HG03060 (cell line): ENCODE measurements around the gene TBXA2R.

Experiments used
- ATAC-seq: cut with Tn5 transposase; IDR thresholded peaks from one replicate; pipeline ENCODE4 v1.9.1; 2021; ENCODE audit warnings: low read depth, moderate number of reproducible peaks; ENCODE audit not compliant: unreplicated experiment

TBXA2R gene

DNA sequence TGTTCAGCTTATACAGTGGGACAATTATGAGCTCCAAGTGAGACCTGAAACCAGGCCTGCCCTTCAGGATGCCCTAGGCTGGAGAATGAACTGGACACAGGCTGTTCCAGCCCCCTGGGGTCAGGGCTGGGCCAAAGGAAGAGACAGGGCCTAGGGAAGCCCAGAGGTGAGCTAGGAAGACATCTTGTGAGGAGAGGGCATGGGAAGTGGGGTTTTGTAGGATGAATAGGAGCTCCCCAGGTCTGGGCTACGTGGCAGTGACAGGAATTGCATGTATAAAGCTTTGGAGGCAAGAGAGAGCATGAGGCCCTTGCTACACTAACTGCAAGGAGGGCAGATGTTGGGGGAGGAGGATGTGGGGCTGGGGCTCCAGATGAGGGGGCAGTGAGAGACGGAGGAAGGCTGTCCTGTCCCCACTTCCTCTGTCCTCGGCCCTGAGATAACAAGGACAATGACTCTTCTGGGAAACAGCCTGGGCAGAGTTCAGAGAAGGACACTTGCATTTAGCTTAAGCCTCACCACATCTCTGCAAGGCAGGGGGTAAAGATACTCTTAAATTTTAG, 1.5 kb upstream of the TBXA2R start:
- ATAC-seq: no peak

DNA sequence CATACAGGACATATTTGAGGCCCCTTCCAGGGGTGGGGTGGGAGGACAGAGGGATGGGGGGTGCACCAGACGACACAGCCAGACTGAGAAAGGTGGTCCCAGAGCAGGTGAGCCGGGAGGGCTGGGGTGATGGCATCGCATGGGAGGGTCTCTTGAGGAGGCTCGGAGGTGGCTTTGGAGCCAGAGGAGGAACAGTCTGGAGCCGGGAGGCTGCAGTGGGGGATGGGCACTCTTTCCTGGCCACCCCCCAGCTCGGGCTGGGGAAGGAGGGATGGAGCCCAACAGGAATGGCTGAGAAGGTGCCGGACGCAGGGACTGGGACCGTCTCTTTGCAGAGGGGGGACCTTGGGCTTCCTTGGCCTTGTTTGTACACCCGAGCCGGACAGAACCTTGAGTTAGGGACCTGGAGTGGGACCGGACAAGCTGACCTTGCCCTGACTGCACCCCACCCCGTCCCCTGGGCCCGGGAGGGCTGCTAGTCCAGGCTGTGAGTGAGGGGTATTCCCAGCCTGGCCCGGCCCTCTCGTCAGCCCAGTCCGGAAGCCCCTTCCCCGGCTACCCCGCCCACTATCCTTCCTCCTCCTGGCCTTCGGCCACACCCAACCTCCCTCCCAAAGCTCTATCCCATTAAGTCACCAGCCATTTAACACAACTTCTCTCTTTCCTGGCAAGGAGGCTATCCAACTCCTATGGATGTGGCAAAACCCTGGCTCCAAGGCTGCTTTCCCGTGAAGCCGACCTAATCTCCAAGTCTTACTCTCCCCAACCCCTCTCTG, 816 bp upstream of the TBXA2R start:
- no peak for ATAC-seq

DNA sequence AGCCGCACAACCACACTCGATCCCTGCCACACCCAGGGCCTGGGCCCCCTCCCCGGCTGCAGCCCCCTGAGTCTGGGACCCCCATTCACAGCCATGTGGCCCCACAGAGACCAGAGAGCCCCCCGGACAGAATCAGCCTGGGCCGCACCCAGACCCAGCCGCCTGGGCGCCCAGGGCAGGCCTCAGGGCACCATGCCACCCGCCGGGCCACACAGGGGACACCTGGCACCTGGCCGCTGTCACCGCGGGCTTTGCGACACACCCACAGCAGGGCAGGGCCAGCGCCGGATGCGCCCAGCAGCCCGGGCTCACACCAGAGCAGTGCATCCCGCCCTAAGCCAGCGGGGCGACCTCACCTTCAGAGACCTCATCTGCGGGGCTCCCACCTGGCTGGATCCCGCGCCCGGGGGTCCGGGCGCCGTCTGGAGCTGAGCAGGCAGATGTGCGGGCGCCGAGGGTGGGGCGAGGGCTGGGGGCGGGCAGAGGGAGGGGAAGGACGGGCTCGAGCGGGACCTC, 443 bp downstream of the TBXA2R start:
- no peak for ATAC-seq

DNA sequence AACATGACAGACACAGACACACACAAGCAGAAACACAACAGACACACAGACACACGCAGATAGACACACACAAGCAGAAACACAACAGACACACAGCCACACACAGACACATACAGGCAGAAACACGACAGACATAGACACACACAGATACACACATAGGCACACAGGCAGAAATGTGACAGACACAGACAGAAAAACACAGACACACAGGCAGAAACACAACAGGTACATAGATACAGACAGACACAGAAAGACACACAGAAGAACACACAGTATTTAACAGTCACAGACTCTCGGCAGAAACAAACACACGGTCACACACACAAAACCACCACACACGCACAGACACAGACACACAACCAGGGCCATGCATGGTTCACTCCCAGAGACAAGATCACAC, 905 bp downstream of the TBXA2R start:
- no peak for ATAC-seq

DNA sequence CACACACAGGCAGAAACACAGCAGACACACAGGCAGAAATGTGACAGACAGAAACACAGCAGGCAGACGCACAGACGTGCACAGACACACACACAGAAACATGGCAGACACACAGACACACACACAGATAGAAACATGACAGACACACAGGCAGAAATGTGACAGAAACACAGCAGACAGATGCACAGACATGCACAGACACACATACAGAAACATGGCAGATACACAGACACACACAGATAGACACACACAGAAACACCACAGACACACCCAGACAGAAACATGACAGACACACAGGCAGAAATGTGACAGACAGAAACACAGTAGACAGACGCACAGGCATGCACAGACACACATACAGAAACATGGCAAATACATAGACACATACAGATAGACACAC, 1.3 kb downstream of the TBXA2R start:
- no peak for ATAC-seq

DNA sequence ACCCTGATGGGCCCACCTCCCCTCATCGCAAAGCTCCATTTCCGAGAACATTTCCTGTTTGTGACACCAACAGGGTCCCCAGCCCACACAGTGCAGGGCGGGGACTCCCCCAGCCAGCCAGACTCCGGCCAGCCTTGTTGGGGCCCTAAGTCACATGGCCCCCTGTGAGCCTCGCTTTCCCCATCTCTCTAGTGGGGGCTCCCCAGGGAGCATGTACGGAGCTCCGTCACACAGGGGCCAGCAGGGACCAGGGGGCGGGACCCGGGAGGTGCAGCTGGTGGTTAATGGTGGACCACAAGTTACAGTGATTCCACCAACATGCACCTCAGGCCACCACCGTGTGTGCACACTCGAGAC, 1.7 kb downstream of the TBXA2R start:
- ATAC-seq: no peak

DNA sequence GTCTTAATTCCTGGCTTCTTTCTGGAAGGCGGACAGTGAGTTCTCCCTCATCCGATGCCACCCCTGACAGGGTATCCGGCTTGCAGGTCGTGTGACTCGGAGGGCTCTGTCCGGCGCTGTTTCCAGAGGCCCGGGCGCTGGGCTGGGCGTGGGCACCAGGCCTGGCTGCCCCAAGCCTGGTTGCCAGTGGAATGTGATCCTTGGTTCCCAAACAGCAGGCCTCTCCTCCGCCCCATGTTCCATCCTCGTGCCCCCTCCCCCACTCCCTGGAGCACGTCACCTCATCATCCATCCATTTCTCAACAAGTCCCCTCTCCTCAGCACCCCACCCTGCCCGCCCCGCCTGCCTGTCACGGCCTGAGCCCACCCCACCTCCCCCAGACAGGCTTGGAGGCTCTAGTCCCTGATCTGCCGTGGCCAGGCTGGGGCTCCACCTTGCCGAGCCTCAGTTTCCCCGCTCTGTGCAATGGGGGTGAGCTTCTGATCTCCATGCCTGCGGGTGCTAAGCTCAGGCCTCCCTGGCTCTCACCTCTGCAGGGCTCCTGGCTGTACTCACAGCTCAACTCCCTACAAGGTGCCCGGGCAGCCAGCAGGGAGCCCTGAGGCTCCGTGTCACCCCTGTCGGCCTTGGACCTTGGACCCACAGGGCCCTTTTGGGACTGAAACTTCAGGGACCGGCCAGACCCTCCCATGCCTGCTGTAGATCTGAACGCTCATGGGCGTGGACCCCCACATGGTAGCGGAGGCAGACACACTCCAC, 2.3 kb downstream of the TBXA2R start:
- no peak for ATAC-seq

DNA sequence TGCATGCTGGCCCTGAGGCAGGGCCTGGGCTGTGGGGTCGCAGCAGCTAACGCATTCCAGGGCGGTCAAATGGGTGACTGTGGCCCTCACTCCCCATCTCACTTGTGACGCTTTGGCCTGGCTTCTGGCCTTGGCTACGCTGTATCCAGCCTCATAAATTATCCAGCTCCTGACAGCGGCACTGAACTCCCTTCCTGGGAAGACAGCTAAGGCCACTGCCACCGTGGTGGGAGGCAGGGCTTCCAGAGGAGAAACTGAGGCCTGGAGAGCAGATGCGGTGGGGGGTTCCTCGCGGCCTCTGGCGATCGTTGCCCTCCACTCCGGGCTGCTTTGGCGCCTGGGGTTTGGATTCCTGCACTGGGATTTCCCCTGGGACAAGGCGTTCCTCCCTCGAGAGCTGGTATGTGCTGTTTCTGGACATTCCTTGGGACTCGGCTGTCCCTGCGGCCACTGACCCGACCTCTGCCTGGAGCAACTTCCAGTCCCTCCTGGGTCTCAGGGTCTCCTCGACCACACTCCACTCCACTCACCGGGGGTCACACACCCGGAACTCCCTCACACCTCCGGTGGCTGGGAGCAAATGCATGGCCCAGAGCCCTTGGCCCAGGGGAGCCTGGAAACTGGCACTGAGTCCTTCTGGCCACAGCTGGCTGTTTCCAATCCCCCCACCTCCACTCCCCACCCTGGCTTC, 3.4 kb downstream of the TBXA2R start:
- ATAC-seq: no peak

DNA sequence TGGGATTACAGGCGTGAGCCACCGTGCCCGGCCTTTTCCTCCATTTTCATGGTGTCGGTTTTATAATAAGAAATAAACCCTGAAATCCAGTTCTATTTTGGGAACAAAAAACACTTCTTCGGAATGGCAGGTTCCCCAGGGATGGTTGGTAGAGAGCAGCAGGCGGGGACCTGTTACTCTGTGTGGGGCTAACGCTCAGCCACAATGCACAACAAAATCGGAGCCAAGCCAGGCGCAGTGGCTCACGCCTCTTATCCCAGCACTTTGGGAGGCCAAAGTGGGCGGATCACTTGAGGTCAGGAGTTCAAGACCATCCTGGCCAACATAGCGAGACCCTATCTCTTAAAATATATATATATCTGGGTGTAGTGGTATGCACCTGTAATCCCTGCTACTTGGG, 5.7 kb downstream of the TBXA2R start:
- ATAC-seq: no peak

DNA sequence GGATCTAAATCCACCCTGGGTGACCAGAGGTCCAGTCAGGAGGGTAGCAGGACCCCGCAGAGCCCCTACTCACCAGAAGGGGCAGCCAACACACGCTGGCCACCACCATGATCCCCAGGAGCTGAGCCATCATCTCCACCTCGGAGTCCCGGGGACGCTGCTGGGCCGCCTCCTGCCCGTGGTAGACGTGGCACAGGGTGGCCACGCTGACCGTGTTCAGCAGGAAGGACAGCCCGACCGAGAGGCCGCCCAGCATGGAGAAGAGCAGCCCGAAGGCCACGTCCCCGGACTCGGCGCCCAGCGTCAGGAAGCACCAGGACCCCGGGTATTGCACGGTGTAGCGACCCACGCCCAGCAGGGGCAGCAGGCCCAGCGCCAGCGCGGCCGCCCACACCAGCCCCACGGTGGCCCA, 6.9 kb downstream of the TBXA2R start:
- ATAC-seq: no peak

DNA sequence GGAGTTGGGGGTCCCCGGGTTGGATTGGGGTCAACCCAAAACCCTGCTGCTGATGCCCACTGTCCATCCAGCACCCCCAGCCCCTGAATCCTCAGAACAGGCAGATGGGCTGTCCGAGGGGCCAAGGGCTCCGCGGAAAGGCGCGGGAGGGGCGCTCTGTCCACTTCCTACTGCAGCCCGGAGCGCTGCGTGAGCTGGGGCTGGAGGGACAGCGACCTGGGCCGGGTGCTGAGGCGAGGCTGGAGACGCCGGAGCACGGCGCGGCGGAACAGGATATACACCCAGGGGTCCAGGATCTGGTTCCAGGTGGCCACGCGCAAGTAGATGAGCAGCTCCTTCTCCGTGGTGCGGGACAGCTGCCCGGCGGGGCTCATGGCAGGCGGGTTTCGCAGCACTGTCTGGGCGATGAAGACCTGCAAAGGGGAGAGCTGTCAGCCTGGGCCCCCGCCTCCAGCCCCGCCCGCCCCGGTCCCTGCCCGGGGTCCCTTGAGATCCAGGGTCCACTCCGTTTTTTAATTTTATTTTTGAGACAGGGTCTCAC, 11.1 kb downstream of the TBXA2R start:
- no peak for ATAC-seq

DNA sequence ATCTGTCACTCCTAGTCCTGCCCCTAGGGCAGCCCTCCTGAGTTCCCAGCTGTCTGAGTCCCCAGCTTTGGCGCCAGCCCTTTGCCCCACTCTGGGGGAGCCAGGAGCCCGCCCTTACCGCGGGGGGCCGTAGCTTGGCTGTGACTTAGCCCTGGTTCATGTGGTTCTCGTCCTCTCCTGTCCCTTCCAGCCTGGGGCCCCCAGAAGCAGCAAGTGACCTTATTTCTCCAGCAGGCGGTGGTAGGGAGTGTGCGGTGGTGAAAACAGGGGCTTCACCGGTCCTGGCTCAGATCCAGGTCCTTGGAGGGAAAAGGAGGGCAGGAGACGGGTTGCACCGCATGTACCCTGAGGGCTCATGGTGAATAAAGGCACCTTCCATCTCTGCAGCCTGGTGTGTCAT, 13.5 kb downstream of the TBXA2R start:
- no peak for ATAC-seq

DNA sequence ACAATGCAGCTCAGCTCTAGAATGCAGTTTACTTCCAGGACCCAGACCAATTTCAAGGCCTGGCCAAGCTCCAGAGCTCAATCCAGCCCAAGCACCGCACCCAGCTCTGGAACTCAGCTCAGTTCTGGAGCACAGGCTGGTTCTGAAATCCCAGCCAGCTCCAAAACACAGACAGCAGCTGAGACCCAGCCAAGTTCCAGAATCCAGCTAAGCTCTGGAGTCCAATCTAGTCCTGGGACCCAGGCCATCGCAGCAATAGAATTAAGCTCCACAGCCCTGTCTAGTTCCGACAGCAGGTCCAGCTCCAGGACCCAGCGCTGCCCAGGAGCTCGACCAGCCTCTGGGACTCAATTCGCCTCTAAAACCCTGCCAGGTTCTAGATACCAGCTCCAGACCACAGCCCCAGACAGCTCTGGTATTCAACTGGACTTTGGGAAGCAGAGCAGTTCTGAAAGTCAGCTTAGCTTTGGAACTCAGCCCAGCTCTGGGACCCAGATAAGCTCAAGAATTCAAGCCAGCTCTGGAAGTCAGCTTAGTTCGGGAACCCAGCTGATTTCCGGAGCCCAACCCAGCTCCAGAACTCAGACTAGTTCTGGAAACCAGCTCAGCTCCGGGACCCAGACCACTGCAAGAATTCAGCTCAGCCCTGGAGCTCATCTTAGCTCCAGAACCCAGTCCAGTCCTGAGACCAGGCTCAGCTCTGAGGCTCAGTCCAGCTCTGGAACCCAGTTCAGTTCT, 14.6 kb downstream of the TBXA2R start:
- ATAC-seq: no peak

DNA sequence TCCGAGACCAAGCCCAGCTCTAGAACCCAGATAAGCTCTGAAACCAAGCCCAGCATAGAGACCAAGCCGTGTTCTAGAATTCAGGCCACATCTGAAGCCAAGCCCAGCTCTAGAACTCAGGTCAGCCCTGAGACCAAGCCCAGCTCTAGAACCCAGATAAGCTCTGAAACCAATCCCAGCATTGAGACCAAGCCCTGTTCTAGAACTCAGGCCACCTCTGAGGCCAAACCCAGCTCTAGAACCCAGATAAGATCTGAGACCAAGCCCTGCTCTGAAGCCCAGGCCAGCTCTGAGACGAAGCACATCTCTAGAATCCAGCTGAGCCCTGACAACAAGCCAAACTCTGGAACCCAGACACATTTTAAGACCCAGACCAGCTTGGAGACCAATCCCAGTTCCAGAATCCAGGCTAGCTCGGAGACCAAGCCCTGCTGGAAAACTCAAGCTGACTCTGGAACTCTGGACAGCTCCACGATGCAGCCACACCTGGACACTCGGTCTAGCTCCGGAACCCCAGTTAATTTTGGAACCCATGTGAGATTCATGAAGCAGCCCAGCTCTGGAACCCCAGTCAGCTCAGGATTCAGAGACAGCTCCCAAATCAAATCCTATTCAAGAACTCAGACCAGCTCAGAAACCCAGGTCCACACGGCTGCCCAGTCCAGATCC, 15.6 kb downstream of the TBXA2R start:
- ATAC-seq: no peak

DNA sequence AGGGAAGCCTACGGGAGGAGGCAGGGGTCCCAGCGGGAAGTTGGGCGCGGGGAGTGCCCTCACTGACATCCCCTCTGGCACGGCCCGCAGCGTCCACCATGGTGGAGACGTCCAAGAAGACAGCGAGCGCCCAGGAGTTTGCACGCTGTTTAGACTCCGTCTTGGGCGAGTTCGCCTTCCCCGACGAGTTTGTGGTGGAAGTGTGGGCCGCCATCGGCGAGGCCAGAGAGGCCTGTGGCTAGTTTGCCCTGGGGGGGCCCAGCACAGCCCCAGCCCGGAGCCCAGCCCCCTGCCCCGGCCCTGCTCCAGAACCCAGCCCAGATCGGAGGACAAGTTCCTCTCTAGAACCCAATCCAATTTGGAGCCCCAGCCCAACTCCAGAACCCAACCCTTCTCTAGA, 16.7 kb downstream of the TBXA2R start:
- ATAC-seq: no peak

DNA sequence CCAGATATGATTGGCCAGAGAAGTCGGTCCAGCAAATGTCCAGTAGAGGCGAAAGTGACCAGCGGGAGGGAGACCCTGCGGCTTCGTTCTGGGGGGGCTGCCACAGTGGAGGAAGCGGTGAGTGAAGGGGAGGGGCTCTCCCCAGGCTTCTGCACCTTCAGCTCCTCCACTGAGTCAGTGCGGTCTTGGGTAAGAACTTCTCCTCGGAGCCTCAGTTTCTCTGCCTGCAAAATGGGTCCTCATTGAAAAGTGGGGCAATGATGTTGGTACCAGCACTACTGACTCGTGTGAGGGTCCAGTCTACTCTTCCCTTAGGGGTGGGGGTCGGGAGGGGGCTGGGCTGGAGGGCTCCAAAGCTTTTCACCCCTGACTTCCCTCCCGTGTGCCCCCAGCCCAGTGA, 17.2 kb downstream of the TBXA2R start:
- no peak for ATAC-seq

DNA sequence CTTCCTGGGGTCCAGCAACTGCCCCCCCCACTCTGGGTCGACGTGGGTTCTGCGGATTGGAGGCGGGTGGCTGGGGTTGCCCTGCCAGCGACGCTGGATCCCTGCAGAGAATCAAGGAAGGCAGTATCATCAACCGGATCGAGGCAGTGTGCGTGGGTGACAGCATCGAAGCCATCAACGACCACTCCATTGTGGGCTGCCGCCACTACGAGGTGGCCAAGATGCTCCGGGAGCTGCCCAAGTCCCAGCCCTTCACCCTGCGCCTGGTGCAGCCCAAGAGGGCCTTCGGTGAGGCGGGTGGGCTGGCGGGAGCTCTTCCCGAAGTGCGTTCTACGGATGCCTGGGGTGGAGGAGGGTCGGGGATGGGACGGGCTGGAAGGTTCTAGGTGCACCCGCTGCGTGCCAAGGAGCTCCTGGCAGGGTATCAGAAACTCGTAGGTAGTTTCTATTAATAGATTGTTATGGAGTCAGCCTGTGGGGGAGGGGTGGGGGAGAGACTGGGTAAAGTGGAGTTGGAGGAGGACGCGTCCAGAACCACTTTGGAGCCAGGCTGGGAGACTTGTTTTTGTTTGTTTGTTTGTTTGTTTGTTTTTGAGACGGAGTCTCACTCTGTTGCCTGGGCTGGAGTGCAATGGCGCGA, 19.8 kb downstream of the TBXA2R start:
- ATAC-seq: no peak

DNA sequence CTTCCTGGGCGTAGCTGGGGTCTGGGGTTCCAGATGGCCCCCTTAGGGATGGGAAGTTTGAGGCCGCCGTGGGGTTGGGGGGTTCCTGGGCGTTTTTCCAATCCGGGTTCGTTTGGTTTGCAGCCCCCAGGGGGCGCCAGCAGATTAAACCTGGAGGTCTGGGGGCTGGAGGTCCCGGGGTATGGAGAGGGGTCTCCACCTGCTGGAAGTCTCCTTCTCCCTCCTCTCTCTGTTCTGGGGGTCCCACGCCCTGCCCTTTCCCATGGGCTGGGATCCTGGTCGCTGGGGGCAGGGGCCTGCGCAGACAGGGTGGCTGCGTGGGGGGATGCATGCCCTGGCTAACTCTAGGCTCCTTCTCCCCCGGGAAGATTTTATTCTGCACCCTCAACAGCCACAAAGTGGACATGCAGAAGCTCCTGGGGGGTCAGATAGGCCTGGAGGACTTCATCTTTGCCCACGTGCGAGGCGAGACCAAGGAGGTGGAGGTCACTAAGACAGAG, 20.5 kb downstream of the TBXA2R start:
- no peak for ATAC-seq
